Astrocyte of the spinal cord (primary cell): ENCODE results near the gene ATF7.

Experiments used
- DNase-seq: peaks from one replicate; pipeline ENCODE4 v3.0.0; 2011; ENCODE audit warnings: low read depth, low spot score
- H3K4me3 ChIP-seq: 2 replicates; pipeline ENCODE4 v1.5.1; 2011; ENCODE audit warnings: low read depth, mild to moderate bottlenecking, low read length, moderate library complexity
- in situ Hi-C: cut with HindIII; loops from 2 replicates; pipeline ENCODE4 v1.10.0; 2017; ENCODE audit warnings: low sequenced_read_pairs
- TF ChIP-seq, protein P1 (sequence below): IDR thresholded peaks from 2 replicates; pipeline ENCODE4 v1.5.1; 2012; ENCODE audit warnings: low read depth, mild to moderate bottlenecking, low read length, inconsistent platforms

ATF7 gene

DNA sequence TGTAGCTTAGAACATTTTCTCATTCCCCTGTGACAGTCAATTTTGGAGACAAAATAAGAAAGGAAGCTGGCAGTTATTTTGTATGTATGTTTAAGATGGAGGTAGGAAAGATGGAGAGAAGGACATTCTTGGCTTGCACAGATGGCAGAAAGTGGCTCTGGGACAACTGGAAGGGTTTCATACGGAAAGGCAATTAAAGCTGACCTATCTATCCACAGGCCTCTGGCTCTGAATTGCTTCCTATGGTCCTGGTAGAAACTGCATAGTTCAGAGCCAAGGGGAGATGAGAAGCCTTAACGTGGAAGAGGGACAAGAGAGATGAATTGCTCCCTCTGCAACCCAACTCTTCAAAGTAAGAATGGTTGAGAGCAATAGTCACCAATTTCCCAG, 110.9 kb downstream of the ATF7 start:
- H3K4me3 ChIP-seq = no peak overlapping the region
- TF ChIP-seq, protein P1, sequence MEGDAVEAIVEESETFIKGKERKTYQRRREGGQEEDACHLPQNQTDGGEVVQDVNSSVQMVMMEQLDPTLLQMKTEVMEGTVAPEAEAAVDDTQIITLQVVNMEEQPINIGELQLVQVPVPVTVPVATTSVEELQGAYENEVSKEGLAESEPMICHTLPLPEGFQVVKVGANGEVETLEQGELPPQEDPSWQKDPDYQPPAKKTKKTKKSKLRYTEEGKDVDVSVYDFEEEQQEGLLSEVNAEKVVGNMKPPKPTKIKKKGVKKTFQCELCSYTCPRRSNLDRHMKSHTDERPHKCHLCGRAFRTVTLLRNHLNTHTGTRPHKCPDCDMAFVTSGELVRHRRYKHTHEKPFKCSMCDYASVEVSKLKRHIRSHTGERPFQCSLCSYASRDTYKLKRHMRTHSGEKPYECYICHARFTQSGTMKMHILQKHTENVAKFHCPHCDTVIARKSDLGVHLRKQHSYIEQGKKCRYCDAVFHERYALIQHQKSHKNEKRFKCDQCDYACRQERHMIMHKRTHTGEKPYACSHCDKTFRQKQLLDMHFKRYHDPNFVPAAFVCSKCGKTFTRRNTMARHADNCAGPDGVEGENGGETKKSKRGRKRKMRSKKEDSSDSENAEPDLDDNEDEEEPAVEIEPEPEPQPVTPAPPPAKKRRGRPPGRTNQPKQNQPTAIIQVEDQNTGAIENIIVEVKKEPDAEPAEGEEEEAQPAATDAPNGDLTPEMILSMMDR = no peak
- in situ Hi-C loops = no loop called here
- no peak for DNase-seq

DNA sequence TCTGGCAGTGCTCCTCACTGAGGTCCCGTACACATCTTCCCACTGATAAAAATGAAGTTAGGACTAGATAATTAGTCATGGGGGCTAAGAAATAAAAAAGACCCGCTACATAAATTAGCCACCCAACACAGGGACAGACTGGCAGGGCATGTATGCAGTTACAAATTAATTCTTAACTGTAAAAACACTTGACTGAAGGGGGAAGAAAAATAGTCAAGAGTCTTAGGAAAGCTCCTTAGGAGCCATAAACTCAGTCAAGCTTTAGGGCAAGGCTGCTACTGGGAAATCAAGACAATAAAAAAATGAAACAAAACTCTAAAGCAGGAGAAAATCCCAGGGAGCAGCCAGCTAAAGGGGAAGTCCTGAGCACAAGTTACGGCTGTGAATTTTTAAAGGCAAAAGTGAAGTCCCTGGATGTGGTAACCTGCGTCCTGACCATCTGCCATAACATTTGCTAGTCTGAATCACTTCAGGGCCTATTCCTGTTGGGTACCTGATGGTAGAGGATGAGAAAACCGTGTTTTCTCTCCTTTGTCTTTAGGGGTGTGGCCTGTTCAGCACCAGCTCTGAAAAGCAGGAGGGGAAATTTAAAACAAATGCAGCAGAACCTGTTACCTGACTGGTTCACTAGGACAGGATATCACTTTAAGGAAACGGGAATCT, 111.4 kb downstream of the ATF7 start:
- no peak for DNase-seq
- H3K4me3 ChIP-seq = no peak overlapping the region
- TF ChIP-seq, protein P1 = no peak
- in situ Hi-C loops = no loop called here

DNA sequence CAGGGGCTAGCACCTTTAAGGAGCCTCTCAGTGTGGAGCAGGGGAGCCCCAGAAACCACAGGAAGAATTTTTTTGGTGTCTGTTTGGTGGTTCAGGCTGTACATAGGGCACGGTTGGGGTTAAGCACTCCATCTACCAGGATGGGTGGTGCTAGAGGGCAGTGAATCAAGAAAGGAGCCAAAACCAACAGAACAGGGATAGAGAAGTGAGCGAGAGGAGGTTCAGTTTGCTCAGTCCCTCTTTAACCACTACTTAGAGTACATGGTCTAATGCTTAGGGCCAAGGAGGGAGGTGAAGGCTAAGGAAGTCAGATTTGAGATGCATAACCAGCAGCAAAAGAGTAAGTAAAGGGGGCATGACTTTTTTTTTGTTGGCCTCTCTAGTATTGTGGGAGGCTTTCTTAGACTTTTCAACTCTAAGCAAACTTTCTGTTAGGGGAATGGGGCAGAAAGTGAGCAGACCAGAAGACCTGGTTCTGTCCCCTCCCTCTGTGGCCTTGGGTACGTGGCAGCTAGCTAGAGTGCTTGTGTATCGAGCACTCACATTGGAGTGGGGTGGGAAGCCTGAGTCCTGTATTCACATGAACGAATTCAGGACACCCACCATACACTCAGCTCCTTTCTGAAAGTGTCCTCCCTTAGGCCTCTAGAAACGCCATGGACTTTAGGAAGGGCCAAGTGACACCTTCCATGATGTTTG, 112.3 kb downstream of the ATF7 start:
- no peak overlapping the region for H3K4me3 ChIP-seq
- DNase-seq = no peak
- in situ Hi-C loops = no loop called here
- TF ChIP-seq, protein P1 = no peak

DNA sequence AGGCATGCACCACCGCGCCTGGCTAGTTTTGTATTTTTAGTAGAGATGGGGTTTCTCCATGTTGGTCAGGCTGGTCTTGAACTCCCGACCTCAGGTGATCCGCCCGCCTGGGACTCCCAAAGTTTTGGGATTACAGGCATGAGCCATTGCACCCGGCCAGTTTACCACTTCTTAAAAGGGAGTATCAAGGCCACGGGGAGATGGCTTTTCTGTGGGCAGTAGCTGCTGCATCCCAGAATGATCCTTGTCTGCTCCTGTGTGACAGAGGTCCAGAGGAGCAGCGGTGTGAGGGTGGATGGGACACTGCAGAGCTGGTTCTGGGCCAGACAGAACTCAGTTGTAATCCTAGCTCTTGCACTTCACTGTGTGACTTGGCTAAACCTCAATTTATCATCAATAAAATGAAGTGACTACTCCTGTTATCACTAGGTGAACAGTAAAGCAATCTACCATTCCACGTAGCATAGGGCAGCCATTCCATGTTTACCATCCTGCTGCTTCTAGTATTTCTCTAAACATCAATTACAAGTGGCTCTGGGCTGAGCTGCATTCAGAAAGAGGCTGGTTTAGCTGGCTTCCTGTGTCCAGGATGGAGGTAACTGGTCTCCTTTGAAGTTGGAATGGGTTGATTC, 115.9 kb downstream of the ATF7 start:
- no peak for DNase-seq
- in situ Hi-C loops = no loop called here
- no peak overlapping the region for H3K4me3 ChIP-seq
- TF ChIP-seq, protein P1 = no peak

DNA sequence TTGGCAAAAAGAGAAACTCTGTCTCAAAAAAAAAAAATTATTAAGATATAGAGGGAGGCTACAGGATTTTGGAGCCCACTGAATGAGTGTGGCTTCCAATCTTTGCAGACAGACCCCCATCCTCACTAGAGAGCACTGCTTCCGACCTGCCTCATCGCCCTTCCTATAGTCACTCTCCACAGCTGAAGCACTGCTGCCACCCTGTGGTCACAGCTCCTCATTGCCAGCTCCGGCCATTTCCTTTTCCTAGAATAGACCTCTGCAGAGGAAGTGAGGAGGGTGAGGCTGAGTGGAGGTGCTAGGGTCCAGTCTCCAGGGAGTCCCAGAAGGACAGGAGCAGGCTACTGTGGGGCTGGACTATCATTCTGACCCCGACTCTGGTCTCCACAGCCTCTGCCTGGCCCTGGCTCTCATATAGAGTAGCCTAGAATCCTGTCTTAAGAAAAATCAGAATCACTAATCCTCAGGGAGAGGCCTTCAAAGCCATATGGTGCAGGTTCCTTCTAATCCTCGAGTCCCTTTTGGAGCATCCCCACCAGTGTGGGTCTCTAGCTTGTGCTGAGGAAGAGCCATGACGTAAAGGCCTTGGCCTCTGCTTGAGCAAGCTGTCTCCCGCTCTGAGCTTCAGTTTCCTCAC, 117.5 kb downstream of the ATF7 start:
- TF ChIP-seq, protein P1 = peak; percentile 97
- H3K4me3 ChIP-seq = no peak overlapping the region
- in situ Hi-C loops = no loop called here
- peak; percentile 68 for DNase-seq

DNA sequence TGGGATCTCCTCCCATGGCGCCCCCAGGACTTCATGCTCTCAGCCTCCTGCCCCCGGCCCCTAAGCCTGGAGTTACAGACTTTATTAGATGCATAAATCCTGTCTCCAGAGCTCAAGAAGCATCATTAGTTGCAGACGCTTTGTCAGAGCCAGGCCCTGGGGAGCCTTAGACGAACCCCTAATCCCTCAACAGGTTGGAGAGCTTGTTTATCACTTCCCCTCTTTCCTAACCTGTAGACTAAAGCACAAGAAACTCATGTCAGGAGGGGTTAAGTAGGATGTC, 118.6 kb downstream of the ATF7 start:
- in situ Hi-C loops = no loop called here
- no peak for DNase-seq
- H3K4me3 ChIP-seq = no peak overlapping the region
- TF ChIP-seq, protein P1 = no peak
